ENCODE results near the gene SLAMF9.

SLAMF9 gene

GRCh38 chr1:159983681-159984080, 29.6 kb upstream of the SLAMF9 start:
- TF ChIP-seq GATA2 (IDR thresholded peaks at IDR 0.05; ENCODE audit: low read depth, low read length) (no peak), GATA3 (IDR thresholded peaks at IDR 0.05; ENCODE audit: low read depth, low read length) (no peak)

GRCh38 chr1:159982280-159982679, 28.2 kb upstream of the SLAMF9 start:
- TF ChIP-seq GATA3 (IDR thresholded peaks at IDR 0.05; ENCODE audit: low read depth, low read length) (no peak), GATA2 (IDR thresholded peaks at IDR 0.05; ENCODE audit: low read depth, low read length) (no peak)

DNA sequence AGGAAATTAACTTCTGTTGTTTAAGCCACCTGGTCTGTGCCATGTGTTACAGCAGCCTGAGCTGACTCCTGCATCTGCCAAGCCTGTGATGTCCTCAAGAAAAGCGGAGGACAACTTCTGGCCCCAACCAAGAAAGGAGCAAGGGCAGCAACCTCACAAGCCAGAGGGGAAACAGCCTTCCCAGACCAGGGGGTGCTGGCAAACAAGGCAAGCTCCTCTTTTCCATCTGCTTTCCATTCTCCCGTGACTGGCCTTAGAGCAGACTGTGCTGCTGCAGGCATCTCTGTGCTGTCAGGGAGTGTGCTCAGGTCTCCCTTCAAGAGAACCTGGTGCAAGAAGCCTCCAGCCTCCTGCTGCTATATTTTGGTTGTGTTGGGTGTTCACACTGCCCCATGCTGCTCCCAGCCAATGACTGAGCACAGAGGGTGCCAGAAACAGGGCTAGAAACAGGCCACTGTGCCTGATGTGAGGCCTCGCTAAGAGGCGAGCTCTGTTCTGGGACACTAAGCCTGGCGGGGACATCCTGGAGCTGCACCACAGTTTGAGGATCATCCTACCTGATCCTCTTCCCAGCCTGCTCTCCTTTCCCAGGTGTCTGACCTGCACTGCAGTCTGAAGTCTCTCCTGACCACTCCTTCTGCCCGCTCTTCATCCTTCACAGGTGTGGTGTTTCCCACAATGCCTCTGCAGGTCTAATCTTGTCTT, 27.5 kb upstream of the SLAMF9 start:
- TF ChIP-seq GATA2 (IDR thresholded peaks at IDR 0.05; ENCODE audit: low read depth, low read length) (no peak), GATA3 (IDR thresholded peaks at IDR 0.05; ENCODE audit: low read depth, low read length) (no peak)

GRCh38 chr1:159980786-159981185, 26.7 kb upstream of the SLAMF9 start:
- TF ChIP-seq GATA2 (IDR thresholded peaks at IDR 0.05; ENCODE audit: low read depth, low read length): no peak
- TF ChIP-seq GATA3 (IDR thresholded peaks at IDR 0.05; ENCODE audit: low read depth, low read length): no peak

- TF ChIP-seq GATA2 (IDR thresholded peaks at IDR 0.05; ENCODE audit: low read depth, low read length) (no peak), GATA3 (IDR thresholded peaks at IDR 0.05; ENCODE audit: low read depth, low read length) (no peak)
Measured at GRCh38 chr1:159980076-159980475, 26.0 kb upstream of the SLAMF9 start.

DNA sequence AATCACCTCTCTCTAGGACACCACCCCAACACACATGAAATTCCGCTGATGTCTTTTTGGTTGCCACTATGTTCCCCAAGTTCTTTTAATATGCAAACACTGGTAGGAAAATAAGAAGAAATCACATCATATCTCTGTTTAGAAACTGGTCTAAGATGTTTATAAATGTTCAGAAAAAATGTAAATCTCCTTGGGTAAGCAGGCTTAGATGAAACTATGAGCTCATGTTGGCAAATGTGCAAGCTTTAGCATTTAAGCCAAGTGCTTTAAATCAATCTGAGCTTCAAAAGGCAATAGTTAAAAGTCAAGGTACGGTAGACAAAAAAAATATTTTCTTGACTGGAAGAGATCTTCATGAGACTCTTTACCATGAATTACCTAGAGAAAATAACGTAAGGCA, 25.2 kb upstream of the SLAMF9 start:
- no peak for TF ChIP-seq GATA2 (IDR thresholded peaks at IDR 0.05; ENCODE audit: low read depth, low read length)
- TF ChIP-seq GATA3 (IDR thresholded peaks at IDR 0.05; ENCODE audit: low read depth, low read length): no peak

- TF ChIP-seq GATA2 (IDR thresholded peaks at IDR 0.05; ENCODE audit: low read depth, low read length): no peak
- no peak for TF ChIP-seq GATA3 (IDR thresholded peaks at IDR 0.05; ENCODE audit: low read depth, low read length)
Measured at GRCh38 chr1:159978107-159978398, 24.0 kb upstream of the SLAMF9 start.

DNA sequence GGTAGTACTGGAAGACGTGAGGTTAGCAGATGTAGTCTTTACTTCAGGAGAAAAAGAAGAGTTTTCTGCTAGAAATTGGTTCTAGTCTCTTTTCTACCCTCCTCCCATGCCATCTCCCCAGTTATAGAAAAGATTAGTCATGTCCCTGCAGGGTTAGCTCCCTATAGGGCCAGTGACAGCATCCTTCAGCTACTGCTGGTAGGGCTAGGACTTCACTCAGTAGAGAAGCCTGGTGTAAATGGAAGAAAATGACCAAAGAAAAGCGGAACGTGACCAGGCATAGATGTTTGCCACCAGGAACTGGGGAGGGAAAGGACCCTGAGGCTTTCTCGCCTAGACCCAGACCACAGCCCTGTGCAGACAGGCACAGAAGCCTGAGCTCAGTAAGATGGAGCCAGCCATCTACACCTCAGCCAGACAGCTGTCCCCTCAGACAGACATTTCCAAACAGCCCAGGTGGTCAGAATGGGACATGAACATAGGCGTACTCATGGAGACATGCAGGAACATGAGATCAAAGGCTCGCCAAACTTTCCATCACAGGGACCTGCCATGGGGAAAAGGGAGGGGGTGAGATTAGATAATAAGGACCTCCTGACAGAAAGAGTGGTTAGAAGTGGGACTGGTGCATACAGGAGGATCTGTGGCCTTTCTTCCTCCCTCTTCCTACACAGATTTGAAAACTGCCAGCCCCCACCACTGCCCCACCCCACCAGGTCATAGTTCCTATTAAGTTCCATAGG, 23.5 kb upstream of the SLAMF9 start:
- TF ChIP-seq GATA2 (IDR thresholded peaks at IDR 0.05; ENCODE audit: low read depth, low read length): no peak
- no peak for TF ChIP-seq GATA3 (IDR thresholded peaks at IDR 0.05; ENCODE audit: low read depth, low read length)

- TF ChIP-seq GATA2 (IDR thresholded peaks at IDR 0.05; ENCODE audit: low read depth, low read length) (no peak), GATA3 (IDR thresholded peaks at IDR 0.05; ENCODE audit: low read depth, low read length) (no peak)
Measured at GRCh38 chr1:159974350-159974965, 20.4 kb upstream of the SLAMF9 start.

DNA sequence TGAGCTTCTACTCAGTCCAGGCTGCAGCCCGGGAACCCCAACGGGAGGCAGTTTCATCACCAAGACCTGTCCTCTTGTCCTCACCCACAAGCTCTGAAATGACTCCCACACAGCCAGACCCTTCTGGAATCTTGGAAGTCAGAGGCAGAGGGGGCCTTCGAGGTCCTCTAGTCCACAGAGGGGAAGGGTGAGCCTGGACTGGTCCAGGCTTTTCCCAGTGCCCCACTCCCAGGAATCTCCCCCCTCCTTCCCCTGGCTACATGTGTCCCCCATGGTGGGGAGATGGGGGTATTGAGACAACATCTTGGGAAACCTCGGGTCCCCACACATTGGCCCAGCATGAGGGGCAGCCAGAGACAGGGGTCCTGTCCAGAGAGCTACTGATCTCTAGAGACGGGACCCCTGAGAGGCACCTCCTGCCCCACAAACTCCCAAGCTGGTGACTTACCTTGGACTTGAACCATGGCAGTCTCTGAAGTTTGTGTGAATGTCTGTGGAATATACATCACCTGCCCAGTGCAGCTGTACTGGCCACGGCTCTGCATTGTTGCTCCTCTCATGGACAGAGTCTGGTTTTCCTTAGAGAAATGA, 19.4 kb upstream of the SLAMF9 start:
- TF ChIP-seq GATA3 (IDR thresholded peaks at IDR 0.05; ENCODE audit: low read depth, low read length) (no peak), GATA2 (IDR thresholded peaks at IDR 0.05; ENCODE audit: low read depth, low read length) (no peak)

- TF ChIP-seq GATA3 (IDR thresholded peaks at IDR 0.05; ENCODE audit: low read depth, low read length): no peak
- no peak for TF ChIP-seq GATA2 (IDR thresholded peaks at IDR 0.05; ENCODE audit: low read depth, low read length)
Measured at GRCh38 chr1:159972443-159973205, 18.6 kb upstream of the SLAMF9 start.

- TF ChIP-seq GATA2 (IDR thresholded peaks at IDR 0.05; ENCODE audit: low read depth, low read length): no peak
Measured at GRCh38 chr1:159970932-159971342, 16.9 kb upstream of the SLAMF9 start.

DNA sequence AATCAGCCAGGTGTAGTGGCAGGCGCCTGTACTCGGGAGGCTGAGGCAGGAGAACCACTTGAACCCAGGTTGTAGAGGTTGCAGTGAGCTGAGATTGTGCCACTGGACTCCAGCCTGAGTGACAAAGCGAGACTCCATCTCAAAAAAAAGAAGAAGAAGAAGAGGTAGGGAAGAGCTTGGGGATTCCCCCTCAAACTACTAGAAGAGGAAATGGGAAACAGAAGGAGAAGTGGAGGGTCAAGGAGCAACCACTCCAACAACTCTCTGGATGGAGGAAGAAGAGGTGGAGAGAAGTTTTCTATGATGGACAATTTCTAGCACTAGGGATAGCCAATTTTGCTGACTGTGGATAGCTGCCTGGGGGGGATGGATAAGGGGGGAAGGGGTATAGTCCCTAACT, 14.9 kb upstream of the SLAMF9 start:
- TF ChIP-seq GATA3 (IDR thresholded peaks at IDR 0.05; ENCODE audit: low read depth, low read length): no peak
- no peak for TF ChIP-seq GATA2 (IDR thresholded peaks at IDR 0.05; ENCODE audit: low read depth, low read length)

- TF ChIP-seq GATA3 (IDR thresholded peaks at IDR 0.05; ENCODE audit: low read depth, low read length) (no peak), GATA2 (IDR thresholded peaks at IDR 0.05; ENCODE audit: low read depth, low read length) (no peak)
Measured at GRCh38 chr1:159965263-159965662, 11.2 kb upstream of the SLAMF9 start.
